Neural cell (in vitro differentiated cells): Measurements from ENCODE around the gene TRMT1. TPM values are rescaled to one million over a fixed set of nuclear protein-coding genes. Genes with fewer than 3 reads are reported as not detected.

Experiments used
- H2AFZ ChIP-seq: fragments of 200-600, 300-800 bp; sonication (generic), shearing (Covaris generic); 2 replicates; pipeline ENCODE4 v1.6.0; 2014; ENCODE audit warnings: low read depth, mild to moderate bottlenecking, antibody characterized with exemption, low read length, moderate library complexity
- H3F3A ChIP-seq: fragments of 200-600 bp; shearing (Covaris generic); 2 replicates; pipeline ENCODE4 v1.6.1; 2016; ENCODE audit warnings: mild to moderate bottlenecking, moderate library complexity, mixed read lengths, antibody characterized with exemption, low read length; ENCODE audit not compliant: insufficient read depth, poor library complexity, severe bottlenecking
- H3K27ac ChIP-seq: fragments of 200-600, 300-800 bp; sonication (generic), shearing (Covaris generic); 2 replicates; pipeline ENCODE4 v1.5.1; 2014; ENCODE audit warnings: mild to moderate bottlenecking, low read length, moderate library complexity
- H3K27me3 ChIP-seq: fragments of 300-800, 200-600 bp; sonication (generic), shearing (Covaris generic); 2 replicates; pipeline ENCODE4 v1.6.0; 2014; ENCODE audit warnings: mild to moderate bottlenecking, low read depth, low read length, moderate library complexity; ENCODE audit not compliant: insufficient read depth
- H3K36me3 ChIP-seq: fragments of 300-800, 200-600 bp; sonication (generic), shearing (Covaris generic); 2 replicates; pipeline ENCODE4 v1.5.1; 2014; ENCODE audit warnings: mild to moderate bottlenecking, antibody characterized with exemption, low read length, moderate library complexity; ENCODE audit not compliant: insufficient read depth
- H3K4me2 ChIP-seq: fragments of 300-800, 200-600 bp; sonication (generic), shearing (Covaris generic); 2 replicates; pipeline ENCODE4 v1.6.0; 2014; ENCODE audit warnings: mild to moderate bottlenecking, low read length
- H3K4me3 ChIP-seq: fragments of 300-800, 200-600 bp; sonication (generic), shearing (Covaris generic); 2 replicates; pipeline ENCODE4 v1.5.1; 2014; ENCODE audit warnings: mild to moderate bottlenecking, low read length, moderate library complexity
- H3K79me2 ChIP-seq: fragments of 200-600 bp; shearing (Covaris generic); replicated peaks from 2 replicates; pipeline ENCODE4 v1.6.0; 2014; ENCODE audit warnings: mild to moderate bottlenecking, low read length, moderate library complexity; ENCODE audit not compliant: insufficient read depth
- H3K9ac ChIP-seq: fragments of 300-800, 200-600 bp; sonication (generic), shearing (Covaris generic); 2 replicates; pipeline ENCODE4 v1.6.1; 2016; ENCODE audit warnings: mild to moderate bottlenecking, low read length, mixed read lengths
- H3K9me2 ChIP-seq: fragments of 200-600 bp; shearing (Covaris generic); 2 replicates; pipeline ENCODE4 v1.6.1; 2016; ENCODE audit warnings: mild to moderate bottlenecking, low read length, mixed read lengths; ENCODE audit not compliant: insufficient read depth
- H3K9me3 ChIP-seq: fragments of 200-600, 300-800 bp; sonication (generic), shearing (Covaris generic); 2 replicates; pipeline ENCODE4 v1.6.1; 2016; ENCODE audit warnings: mild to moderate bottlenecking, mixed run types, low read length, moderate library complexity, mixed read lengths
- H4K20me1 ChIP-seq: fragments of 200-600 bp; shearing (Covaris generic); 2 replicates; pipeline ENCODE4 v1.6.1; 2016; ENCODE audit warnings: mild to moderate bottlenecking, mixed run types; ENCODE audit not compliant: insufficient read depth
- EP300 ChIP-seq: fragments of 450-650 bp; conservative IDR thresholded peaks from 2 replicates; pipeline ENCODE4 v1.6.1; 2014; ENCODE audit warnings: antibody characterized with exemption, mild to moderate bottlenecking, moderate library complexity; ENCODE audit not compliant: poor library complexity, severe bottlenecking
- EZH2 ChIP-seq: fragments of 200-600, 300-800 bp; shearing (Covaris generic), sonication (generic); IDR thresholded peaks from 2 replicates; pipeline ENCODE4 v1.6.1; 2014; ENCODE audit warnings: antibody characterized with exemption, low read length, borderline replicate concordance, mild to moderate bottlenecking; ENCODE audit not compliant: insufficient read depth, poor library complexity, severe bottlenecking
- MXI1 ChIP-seq: fragments of 450-650 bp; conservative IDR thresholded peaks from 2 replicates; pipeline ENCODE4 v1.6.1; 2014; ENCODE audit warnings: antibody characterized with exemption, mild to moderate bottlenecking; ENCODE audit not compliant: poor library complexity, severe bottlenecking
- POLR2AphosphoS5 ChIP-seq: IDR thresholded peaks from 2 replicates; pipeline ENCODE4 v1.6.1; 2012
- RAD21 ChIP-seq: fragments of 450-650 bp; conservative IDR thresholded peaks from 2 replicates; pipeline ENCODE4 v1.6.1; 2014; ENCODE audit warnings: antibody characterized with exemption, mild to moderate bottlenecking, moderate library complexity
- SMC3 ChIP-seq: fragments of 450-650 bp; conservative IDR thresholded peaks from 2 replicates; pipeline ENCODE4 v1.6.1; 2014; ENCODE audit warnings: antibody characterized with exemption, mild to moderate bottlenecking, moderate library complexity; ENCODE audit not compliant: poor library complexity
- TAF1 ChIP-seq: IDR thresholded peaks from 2 replicates; pipeline ENCODE4 v1.6.1; 2012; ENCODE audit warnings: low read depth
- polyA plus RNA-seq: library from polyadenylated mRNA; depleted of rRNA; stranded (reverse); fragments of >200 nt; gene quantifications from 2 replicates; pipeline ENCODE4 v1.2.3, GENCODE V29; 2014
- TF ChIP-seq, protein P1 (sequence below): fragments of 450-650 bp; IDR thresholded peaks from 2 replicates; pipeline ENCODE4 v1.5.1; 2014; ENCODE audit warnings: antibody characterized with exemption, mild to moderate bottlenecking, moderate library complexity; ENCODE audit not compliant: poor library complexity, severe bottlenecking
- TF ChIP-seq, protein P2 (sequence below): IDR thresholded peaks from 2 replicates; pipeline ENCODE4 v1.6.1; 2012; ENCODE audit warnings: borderline replicate concordance

TRMT1 gene
- polyA plus RNA-seq, 1 donor from 2014 or later, result 94.4 TPM

DNA sequence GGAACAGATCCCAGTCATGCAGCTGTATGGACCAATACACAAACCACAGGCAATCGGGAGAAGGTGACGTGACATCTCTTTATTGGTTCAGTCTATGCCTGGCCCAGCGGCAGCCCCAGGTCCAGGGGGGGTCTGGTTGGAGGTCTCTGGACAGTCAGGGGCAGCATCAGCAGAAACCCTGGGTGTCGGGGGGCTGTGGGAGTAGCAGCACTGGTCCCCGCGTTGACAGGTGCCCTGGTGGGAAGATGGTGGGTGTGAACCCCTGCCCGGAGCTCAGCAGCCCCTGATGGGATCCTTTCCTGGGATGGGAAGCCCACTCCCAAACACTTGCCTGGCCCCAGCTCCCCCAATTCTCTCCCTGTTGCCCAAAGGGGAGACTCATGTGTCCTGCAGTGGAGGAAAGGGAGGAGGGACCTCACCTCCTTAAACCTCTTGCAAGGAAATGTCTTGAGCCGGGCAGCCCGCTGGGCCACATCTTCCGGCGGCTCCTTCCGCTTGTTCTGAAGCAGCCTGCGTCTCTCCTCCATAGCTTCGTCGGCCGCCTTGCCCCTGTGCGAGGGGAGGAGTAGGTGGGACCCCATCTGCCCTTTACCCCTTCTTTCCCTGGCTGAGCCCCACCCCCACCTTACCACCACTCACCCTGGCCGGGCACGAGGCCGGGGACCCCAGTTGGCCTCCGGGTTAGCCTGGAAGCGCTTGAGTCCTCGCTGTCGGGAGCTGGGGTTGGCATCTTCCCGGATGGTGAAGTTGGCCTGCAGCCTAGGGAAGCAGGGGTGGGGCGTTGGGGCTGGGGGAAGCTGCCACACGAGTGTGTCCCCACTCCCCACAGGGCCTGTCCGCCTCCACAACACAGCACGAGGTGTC is 11.5 kb downstream of the TRMT1 start:
- H3K27ac ChIP-seq, result no peak overlapping the region
- no peak overlapping the region for H3K4me2 ChIP-seq
- no peak overlapping the region for H3K4me3 ChIP-seq
- H3K79me2 ChIP-seq, result no peaks in the 10 kb centered on the region
- H4K20me1 ChIP-seq, result no peaks in the 10 kb centered on the region
- H3K9ac ChIP-seq, result no peak overlapping the region
- H3K9me3 ChIP-seq, result no peaks in the 10 kb centered on the region
- no peaks in the 10 kb centered on the region for H3F3A ChIP-seq
- no peak overlapping the region for H2AFZ ChIP-seq
- no peak for TF ChIP-seq RAD21
- TF ChIP-seq MXI1, result no peak
- TF ChIP-seq EZH2, result no peak
- TF ChIP-seq, protein P1, sequence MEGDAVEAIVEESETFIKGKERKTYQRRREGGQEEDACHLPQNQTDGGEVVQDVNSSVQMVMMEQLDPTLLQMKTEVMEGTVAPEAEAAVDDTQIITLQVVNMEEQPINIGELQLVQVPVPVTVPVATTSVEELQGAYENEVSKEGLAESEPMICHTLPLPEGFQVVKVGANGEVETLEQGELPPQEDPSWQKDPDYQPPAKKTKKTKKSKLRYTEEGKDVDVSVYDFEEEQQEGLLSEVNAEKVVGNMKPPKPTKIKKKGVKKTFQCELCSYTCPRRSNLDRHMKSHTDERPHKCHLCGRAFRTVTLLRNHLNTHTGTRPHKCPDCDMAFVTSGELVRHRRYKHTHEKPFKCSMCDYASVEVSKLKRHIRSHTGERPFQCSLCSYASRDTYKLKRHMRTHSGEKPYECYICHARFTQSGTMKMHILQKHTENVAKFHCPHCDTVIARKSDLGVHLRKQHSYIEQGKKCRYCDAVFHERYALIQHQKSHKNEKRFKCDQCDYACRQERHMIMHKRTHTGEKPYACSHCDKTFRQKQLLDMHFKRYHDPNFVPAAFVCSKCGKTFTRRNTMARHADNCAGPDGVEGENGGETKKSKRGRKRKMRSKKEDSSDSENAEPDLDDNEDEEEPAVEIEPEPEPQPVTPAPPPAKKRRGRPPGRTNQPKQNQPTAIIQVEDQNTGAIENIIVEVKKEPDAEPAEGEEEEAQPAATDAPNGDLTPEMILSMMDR, result no peak
- TF ChIP-seq POLR2AphosphoS5, result no peak
- no peak for TF ChIP-seq EP300
- TF ChIP-seq TAF1, result no peak
- no peak for TF ChIP-seq SMC3
- TF ChIP-seq, protein P2, sequence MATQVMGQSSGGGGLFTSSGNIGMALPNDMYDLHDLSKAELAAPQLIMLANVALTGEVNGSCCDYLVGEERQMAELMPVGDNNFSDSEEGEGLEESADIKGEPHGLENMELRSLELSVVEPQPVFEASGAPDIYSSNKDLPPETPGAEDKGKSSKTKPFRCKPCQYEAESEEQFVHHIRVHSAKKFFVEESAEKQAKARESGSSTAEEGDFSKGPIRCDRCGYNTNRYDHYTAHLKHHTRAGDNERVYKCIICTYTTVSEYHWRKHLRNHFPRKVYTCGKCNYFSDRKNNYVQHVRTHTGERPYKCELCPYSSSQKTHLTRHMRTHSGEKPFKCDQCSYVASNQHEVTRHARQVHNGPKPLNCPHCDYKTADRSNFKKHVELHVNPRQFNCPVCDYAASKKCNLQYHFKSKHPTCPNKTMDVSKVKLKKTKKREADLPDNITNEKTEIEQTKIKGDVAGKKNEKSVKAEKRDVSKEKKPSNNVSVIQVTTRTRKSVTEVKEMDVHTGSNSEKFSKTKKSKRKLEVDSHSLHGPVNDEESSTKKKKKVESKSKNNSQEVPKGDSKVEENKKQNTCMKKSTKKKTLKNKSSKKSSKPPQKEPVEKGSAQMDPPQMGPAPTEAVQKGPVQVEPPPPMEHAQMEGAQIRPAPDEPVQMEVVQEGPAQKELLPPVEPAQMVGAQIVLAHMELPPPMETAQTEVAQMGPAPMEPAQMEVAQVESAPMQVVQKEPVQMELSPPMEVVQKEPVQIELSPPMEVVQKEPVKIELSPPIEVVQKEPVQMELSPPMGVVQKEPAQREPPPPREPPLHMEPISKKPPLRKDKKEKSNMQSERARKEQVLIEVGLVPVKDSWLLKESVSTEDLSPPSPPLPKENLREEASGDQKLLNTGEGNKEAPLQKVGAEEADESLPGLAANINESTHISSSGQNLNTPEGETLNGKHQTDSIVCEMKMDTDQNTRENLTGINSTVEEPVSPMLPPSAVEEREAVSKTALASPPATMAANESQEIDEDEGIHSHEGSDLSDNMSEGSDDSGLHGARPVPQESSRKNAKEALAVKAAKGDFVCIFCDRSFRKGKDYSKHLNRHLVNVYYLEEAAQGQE, result no peak
- peaks cover 28% of the 10 kb centered on the region for H3K27me3 ChIP-seq
- H3K36me3 ChIP-seq, result no peaks in the 10 kb centered on the region
- H3K9me2 ChIP-seq, result no peaks in the 10 kb centered on the region

DNA sequence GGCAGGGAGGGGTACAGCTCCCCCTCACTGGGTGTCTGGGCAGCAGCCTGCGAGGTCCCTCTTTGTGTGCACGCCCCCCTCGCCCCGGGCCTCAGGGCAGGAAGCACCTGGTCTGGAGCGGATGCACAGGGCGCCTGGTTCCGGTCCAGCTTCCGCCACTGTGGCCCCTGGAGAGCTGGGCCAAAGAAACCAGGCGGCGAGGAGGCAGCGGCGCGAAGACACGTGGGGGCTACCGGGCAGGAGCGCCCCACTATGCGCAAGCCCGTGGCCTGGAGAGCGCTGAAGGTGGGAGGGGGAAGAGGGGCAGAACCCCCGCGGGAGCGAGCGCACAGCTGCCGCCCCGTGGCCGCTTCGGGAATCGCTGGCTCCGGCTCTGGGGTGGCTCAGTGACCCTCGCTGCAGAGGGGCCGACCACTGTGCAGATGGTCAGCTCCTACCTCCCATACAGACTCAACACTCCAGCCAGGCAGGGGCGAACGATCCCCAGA is 12.1 kb downstream of the TRMT1 start:
- H3F3A ChIP-seq, result no peaks in the 10 kb centered on the region
- no peaks in the 10 kb centered on the region for H4K20me1 ChIP-seq
- no peaks in the 10 kb centered on the region for H3K79me2 ChIP-seq
- H2AFZ ChIP-seq, result no peak overlapping the region
- H3K9me2 ChIP-seq, result no peaks in the 10 kb centered on the region
- H3K4me3 ChIP-seq, result no peak overlapping the region
- TF ChIP-seq MXI1, result no peak
- TF ChIP-seq, protein P1, result no peak
- TF ChIP-seq POLR2AphosphoS5, result no peak
- TF ChIP-seq, protein P2, result no peak
- no peak for TF ChIP-seq EP300
- no peak for TF ChIP-seq SMC3
- no peak for TF ChIP-seq RAD21
- TF ChIP-seq TAF1, result no peak
- TF ChIP-seq EZH2, result no peak
- peaks cover 34% of the 10 kb centered on the region for H3K27me3 ChIP-seq
- H3K9ac ChIP-seq, result no peak overlapping the region
- H3K9me3 ChIP-seq, result no peaks in the 10 kb centered on the region
- H3K4me2 ChIP-seq, result no peak overlapping the region
- H3K27ac ChIP-seq, result no peak overlapping the region
- H3K36me3 ChIP-seq, result no peaks in the 10 kb centered on the region
